MM.1S (cell line): Measurements from ENCODE around the gene IL6ST.

Experiments
- DNase-seq: peaks from one replicate; pipeline ENCODE4 v3.0.0-alpha.2; 2015
- H2AFZ ChIP-seq: fragments of 300-600 bp; sonication (generic); 2 replicates; pipeline ENCODE4 v1.6.0; 2016; ENCODE audit warnings: antibody characterized with exemption, low read length
- H3F3A ChIP-seq: fragments of 300-600 bp; sonication (generic); 2 replicates; pipeline ENCODE4 v1.6.1; 2016; ENCODE audit warnings: mild to moderate bottlenecking, antibody characterized with exemption, low read length, moderate library complexity, mixed read lengths; ENCODE audit not compliant: insufficient read depth
- H3K27ac ChIP-seq: fragments of 300-600 bp; sonication (generic); 2 replicates; pipeline ENCODE4 v1.5.1; 2016; ENCODE audit warnings: mild to moderate bottlenecking, low read length
- H3K27me3 ChIP-seq: fragments of 300-600 bp; sonication (generic); replicated peaks from 2 replicates; pipeline ENCODE4 v1.6.0; 2016; ENCODE audit warnings: low read length; ENCODE audit not compliant: insufficient read depth
- H3K36me3 ChIP-seq: fragments of 300-600 bp; sonication (generic); replicated peaks from 2 replicates; pipeline ENCODE4 v1.6.1; 2016; ENCODE audit warnings: mild to moderate bottlenecking, low read length, mixed read lengths; ENCODE audit not compliant: insufficient read depth
- H3K4me1 ChIP-seq: fragments of 300-600 bp; sonication (generic); 2 replicates; pipeline ENCODE4 v1.6.1; 2016; ENCODE audit warnings: low read length, mixed read lengths
- H3K4me2 ChIP-seq: fragments of 300-600 bp; sonication (generic); 2 replicates; pipeline ENCODE4 v1.6.0; 2016; ENCODE audit warnings: low read depth, low read length
- H3K4me3 ChIP-seq: fragments of 300-600 bp; sonication (generic); 2 replicates; pipeline ENCODE4 v1.5.1; 2016; ENCODE audit warnings: low read length, mixed read lengths
- H3K79me2 ChIP-seq: fragments of 300-600 bp; sonication (generic); 2 replicates; pipeline ENCODE4 v1.6.1; 2016; ENCODE audit warnings: mixed run types, low read length, mixed read lengths
- H3K9ac ChIP-seq: fragments of 300-600 bp; sonication (generic); 2 replicates; pipeline ENCODE4 v1.6.1; 2016; ENCODE audit warnings: low read length, mixed read lengths
- H3K9me2 ChIP-seq: fragments of 300-600 bp; sonication (generic); replicated peaks from 2 replicates; pipeline ENCODE4 v1.6.1; 2016; ENCODE audit warnings: mild to moderate bottlenecking, low read length, mixed read lengths; ENCODE audit not compliant: insufficient read depth
- H3K9me3 ChIP-seq: fragments of 300-600 bp; sonication (generic); replicated peaks from 2 replicates; pipeline ENCODE4 v1.6.1; 2016; ENCODE audit warnings: mild to moderate bottlenecking, low read length, mixed read lengths; ENCODE audit not compliant: insufficient read depth
- H4K20me1 ChIP-seq: fragments of 300-600 bp; sonication (generic); 2 replicates; pipeline ENCODE4 v1.6.1; 2016; ENCODE audit warnings: mild to moderate bottlenecking, low read length, moderate library complexity, mixed read lengths; ENCODE audit not compliant: insufficient read depth
- EZH2 ChIP-seq: fragments of 300-600 bp; sonication (generic); optimal IDR thresholded peaks from 2 replicates; pipeline ENCODE3; 2017; ENCODE audit warnings: low read depth, mild to moderate bottlenecking, antibody characterized with exemption, low read length, mixed read lengths
- EZH2phosphoT487 ChIP-seq: fragments of 300-600 bp; sonication (generic); IDR thresholded peaks from 2 replicates; pipeline ENCODE4 v1.6.1; 2018; ENCODE audit warnings: antibody characterized with exemption, low read length
- TF ChIP-seq, protein P1 (sequence below): fragments of 300-600 bp; sonication (generic); IDR thresholded peaks from 2 replicates; pipeline ENCODE4 v1.5.1; 2016; ENCODE audit warnings: antibody characterized with exemption, low read length, mixed read lengths

IL6ST gene

GRCh38 chr5:56012281-56012963 is 17.7 kb upstream of the IL6ST start:
- DNase-seq = peak; percentile 88
- Histone ChIP-seq H3K4me3 (peak overlapping the region; percentile 7; the same call in 1 of the 2 replicates), H3F3A (peaks cover 19% of the 10 kb centered on the region), H3K9me3 (no peaks in the 10 kb centered on the region), H4K20me1 (no peaks in the 10 kb centered on the region), H3K79me2 (no peaks in the 10 kb centered on the region), H2AFZ (peak overlapping the region; percentile 2), H3K4me1 (peaks cover 24% of the 10 kb centered on the region), H3K4me2 (peak overlapping the region; percentile 67), H3K27ac (peak overlapping the region; percentile 67), H3K27me3 (no peaks in the 10 kb centered on the region), H3K9me2 (no peaks in the 10 kb centered on the region), H3K9ac (peak overlapping the region; percentile 9; the same call in 1 of the 2 replicates), H3K36me3 (no peaks in the 10 kb centered on the region)
- no peak for TF ChIP-seq EZH2
- no peak for TF ChIP-seq EZH2phosphoT487
- TF ChIP-seq, protein P1, sequence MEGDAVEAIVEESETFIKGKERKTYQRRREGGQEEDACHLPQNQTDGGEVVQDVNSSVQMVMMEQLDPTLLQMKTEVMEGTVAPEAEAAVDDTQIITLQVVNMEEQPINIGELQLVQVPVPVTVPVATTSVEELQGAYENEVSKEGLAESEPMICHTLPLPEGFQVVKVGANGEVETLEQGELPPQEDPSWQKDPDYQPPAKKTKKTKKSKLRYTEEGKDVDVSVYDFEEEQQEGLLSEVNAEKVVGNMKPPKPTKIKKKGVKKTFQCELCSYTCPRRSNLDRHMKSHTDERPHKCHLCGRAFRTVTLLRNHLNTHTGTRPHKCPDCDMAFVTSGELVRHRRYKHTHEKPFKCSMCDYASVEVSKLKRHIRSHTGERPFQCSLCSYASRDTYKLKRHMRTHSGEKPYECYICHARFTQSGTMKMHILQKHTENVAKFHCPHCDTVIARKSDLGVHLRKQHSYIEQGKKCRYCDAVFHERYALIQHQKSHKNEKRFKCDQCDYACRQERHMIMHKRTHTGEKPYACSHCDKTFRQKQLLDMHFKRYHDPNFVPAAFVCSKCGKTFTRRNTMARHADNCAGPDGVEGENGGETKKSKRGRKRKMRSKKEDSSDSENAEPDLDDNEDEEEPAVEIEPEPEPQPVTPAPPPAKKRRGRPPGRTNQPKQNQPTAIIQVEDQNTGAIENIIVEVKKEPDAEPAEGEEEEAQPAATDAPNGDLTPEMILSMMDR = no peak

- Histone ChIP-seq H3K9me3 (no peaks in the 10 kb centered on the region), H3K9ac (peak overlapping the region; percentile 9; the same call in 1 of the 2 replicates), H3K27ac (peak overlapping the region; percentile 67), H2AFZ (peak overlapping the region; percentile 2), H4K20me1 (no peaks in the 10 kb centered on the region), H3K9me2 (no peaks in the 10 kb centered on the region), H3F3A (peaks cover 19% of the 10 kb centered on the region), H3K4me3 (peak overlapping the region; percentile 7; the same call in 1 of the 2 replicates), H3K36me3 (no peaks in the 10 kb centered on the region), H3K27me3 (no peaks in the 10 kb centered on the region), H3K4me1 (peaks cover 24% of the 10 kb centered on the region), H3K79me2 (no peaks in the 10 kb centered on the region), H3K4me2 (peak overlapping the region; percentile 67)
- TF ChIP-seq EZH2phosphoT487 = no peak
- TF ChIP-seq, protein P1 = no peak
- no peak for TF ChIP-seq EZH2
- no peak for DNase-seq
These were observed 17.1 kb upstream of the IL6ST start for GRCh38 chr5:56011835-56012234.

GRCh38 chr5:56010431-56010830 is 15.7 kb upstream of the IL6ST start:
- H3K27ac ChIP-seq = no peak overlapping the region
- no peak overlapping the region for H2AFZ ChIP-seq
- H3K27me3 ChIP-seq = no peaks in the 10 kb centered on the region
- TF ChIP-seq EZH2 (no peak), EZH2phosphoT487 (no peak)
- TF ChIP-seq, protein P1 = no peak
- peaks cover 19% of the 10 kb centered on the region for H3F3A ChIP-seq
- H3K9ac ChIP-seq = no peak overlapping the region
- no peak overlapping the region for H3K4me3 ChIP-seq
- H3K79me2 ChIP-seq = no peaks in the 10 kb centered on the region
- no peaks in the 10 kb centered on the region for H4K20me1 ChIP-seq
- H3K4me1 ChIP-seq = peaks cover 32% of the 10 kb centered on the region
- no peaks in the 10 kb centered on the region for H3K36me3 ChIP-seq
- H3K9me3 ChIP-seq = no peaks in the 10 kb centered on the region
- H3K9me2 ChIP-seq = no peaks in the 10 kb centered on the region
- DNase-seq = no peak
- H3K4me2 ChIP-seq = no peak overlapping the region
